ENCODE measurements around the gene GNPTAB. TPM values are rescaled to one million over a fixed set of nuclear protein-coding genes. Genes with fewer than 3 reads are reported as not detected.

The GNPTAB gene
- total and polyA plus RNA-seq, 7 donors, result 10.3 to 36.1 (median 15.3) TPM

DNA sequence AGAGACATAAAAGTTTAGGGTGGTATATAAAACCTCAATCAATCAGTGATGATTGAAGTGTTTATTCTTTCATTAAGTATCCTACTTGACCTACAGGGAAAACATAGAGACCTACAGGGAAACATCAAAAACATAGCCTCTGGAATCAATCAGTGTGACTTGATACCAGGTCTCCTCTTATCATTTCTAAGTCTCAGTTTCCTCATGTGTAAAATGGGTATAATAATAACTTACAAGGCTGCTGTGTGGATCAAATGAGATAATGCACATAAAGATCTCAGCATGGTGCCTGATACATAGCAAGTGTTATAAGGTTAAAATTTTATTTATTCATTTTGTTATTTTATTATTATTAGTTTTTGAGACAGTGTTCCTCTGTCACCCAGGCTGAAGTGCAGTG, 22.2 kb upstream of the GNPTAB start:
- Histone ChIP-seq H3K36me3 (ENCODE audit: insufficient read depth in 1 of 2, low read depth in 1 of 2) (no peaks in the 10 kb centered on the region), H3K27me3 (ENCODE audit: insufficient read depth in 3 of 3, low read length in 2 of 3) (no peaks in the 10 kb centered on the region), H3K4me3 (no peak overlapping the region), H3K9me3 (no peaks in the 10 kb centered on the region), H3K4me1 (no peaks in the 10 kb centered on the region), H3K27ac (no peak overlapping the region)
- ATAC-seq, result no peak
- no peak for DNase-seq
- intact Hi-C loops (cut with DNase I), result no loop called here
- TF ChIP-seq, protein P1, sequence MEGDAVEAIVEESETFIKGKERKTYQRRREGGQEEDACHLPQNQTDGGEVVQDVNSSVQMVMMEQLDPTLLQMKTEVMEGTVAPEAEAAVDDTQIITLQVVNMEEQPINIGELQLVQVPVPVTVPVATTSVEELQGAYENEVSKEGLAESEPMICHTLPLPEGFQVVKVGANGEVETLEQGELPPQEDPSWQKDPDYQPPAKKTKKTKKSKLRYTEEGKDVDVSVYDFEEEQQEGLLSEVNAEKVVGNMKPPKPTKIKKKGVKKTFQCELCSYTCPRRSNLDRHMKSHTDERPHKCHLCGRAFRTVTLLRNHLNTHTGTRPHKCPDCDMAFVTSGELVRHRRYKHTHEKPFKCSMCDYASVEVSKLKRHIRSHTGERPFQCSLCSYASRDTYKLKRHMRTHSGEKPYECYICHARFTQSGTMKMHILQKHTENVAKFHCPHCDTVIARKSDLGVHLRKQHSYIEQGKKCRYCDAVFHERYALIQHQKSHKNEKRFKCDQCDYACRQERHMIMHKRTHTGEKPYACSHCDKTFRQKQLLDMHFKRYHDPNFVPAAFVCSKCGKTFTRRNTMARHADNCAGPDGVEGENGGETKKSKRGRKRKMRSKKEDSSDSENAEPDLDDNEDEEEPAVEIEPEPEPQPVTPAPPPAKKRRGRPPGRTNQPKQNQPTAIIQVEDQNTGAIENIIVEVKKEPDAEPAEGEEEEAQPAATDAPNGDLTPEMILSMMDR (IDR thresholded peaks at IDR 0.05), result no peak

DNA sequence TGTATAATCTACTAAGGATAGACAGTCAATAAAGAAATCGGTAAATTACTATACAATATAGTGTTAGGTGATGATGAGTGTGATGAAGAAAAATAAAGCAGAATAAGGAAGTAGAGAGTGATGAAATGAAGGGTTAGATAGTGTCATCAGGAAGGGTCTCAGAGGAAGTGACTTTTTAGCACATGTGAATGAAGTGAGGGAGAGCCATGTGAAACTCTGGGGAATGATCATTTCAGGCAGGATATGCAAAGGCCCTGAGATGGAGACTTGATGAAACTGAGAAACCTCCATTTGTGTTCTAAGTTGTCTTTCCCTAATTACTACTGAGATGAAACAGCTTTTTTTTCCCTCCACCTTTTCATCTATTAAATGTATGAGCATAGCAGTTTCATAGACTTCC, 19.4 kb upstream of the GNPTAB start:
- Histone ChIP-seq H3K4me3 (no peak overlapping the region), H3K4me1 (no peaks in the 10 kb centered on the region), H3K27ac (no peak overlapping the region), H3K27me3 (ENCODE audit: insufficient read depth in 3 of 3, low read length in 2 of 3) (no peaks in the 10 kb centered on the region), H3K9me3 (no peaks in the 10 kb centered on the region), H3K36me3 (ENCODE audit: insufficient read depth in 1 of 2, low read depth in 1 of 2) (no peaks in the 10 kb centered on the region)
- TF ChIP-seq, protein P1 (IDR thresholded peaks at IDR 0.05), result no peak
- DNase-seq, result no peak
- ATAC-seq, result no peak
- intact Hi-C loops (cut with DNase I), result no loop called here
- WGBS, 3 donors, result 94 to 97% (median 94%) methylated on average over 1 of the region's 1 CpG

DNA sequence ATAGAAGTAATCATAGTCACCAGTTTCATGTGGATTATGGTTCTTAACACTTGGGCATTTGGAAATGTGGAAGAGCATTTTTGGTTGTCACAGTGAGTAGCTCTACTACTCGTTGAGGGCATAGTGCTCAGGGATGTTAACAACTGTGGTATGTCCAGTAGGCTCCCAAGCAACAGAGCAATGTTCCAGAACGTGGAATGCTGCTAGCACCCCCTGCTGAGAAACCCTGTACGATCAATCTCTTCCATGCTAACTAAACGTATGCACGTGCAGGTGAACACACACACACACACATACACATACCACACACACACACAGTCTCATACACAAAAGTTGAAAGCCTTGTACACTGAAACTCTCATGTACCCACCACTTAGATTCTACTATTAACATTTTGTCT, 16.6 kb upstream of the GNPTAB start:
- Histone ChIP-seq H3K4me3 (no peak overlapping the region), H3K36me3 (ENCODE audit: insufficient read depth in 1 of 2, low read depth in 1 of 2) (no peaks in the 10 kb centered on the region), H3K9me3 (no peaks in the 10 kb centered on the region), H3K27me3 (ENCODE audit: insufficient read depth in 3 of 3, low read length in 2 of 3) (no peaks in the 10 kb centered on the region), H3K4me1 (no peaks in the 10 kb centered on the region), H3K27ac (no peak overlapping the region)
- 68 to 75% (median 75%) methylated on average over 5 of the region's 5 CpGs for WGBS, 3 donors
- intact Hi-C loops (cut with DNase I), result no loop called here
- TF ChIP-seq, protein P1 (IDR thresholded peaks at IDR 0.05), result no peak
- DNase-seq (no peak), ATAC-seq (no peak)

DNA sequence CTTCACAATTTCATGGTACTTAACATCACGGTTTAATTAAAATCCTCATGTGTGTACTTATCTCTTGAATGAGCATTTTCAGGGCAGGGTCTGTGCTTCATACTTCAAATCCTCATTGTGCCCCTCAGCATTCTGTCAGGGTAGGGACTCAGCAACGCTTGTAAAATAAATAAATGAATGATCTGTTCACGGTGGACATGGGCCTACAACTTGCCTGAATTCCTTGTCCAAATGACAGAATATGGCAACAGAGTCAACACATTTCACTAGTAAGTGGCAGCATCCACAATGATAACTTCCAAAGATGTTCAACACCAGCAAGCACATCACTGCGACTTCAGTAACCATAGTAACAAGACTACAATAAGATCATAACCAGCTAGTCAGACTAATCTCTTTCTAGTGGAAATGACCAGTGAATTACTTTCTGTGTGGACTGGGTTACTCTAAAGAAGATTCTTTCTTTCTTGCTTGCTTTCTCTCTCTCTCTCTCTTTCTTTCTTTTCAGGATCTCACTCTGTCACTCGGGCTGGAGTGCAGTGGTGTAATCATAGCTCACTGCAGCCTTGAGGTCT, 14.5 kb upstream of the GNPTAB start:
- 71 to 75% (median 72%) methylated on average over 5 of the region's 5 CpGs for WGBS, 3 donors
- intact Hi-C loops (cut with DNase I), result no loop called here
- Histone ChIP-seq H3K4me3 (no peak overlapping the region), H3K27ac (no peak overlapping the region), H3K4me1 (no peaks in the 10 kb centered on the region), H3K36me3 (ENCODE audit: insufficient read depth in 1 of 2, low read depth in 1 of 2) (no peaks in the 10 kb centered on the region), H3K9me3 (no peaks in the 10 kb centered on the region), H3K27me3 (ENCODE audit: insufficient read depth in 3 of 3, low read length in 2 of 3) (no peaks in the 10 kb centered on the region)
- DNase-seq (no peak), ATAC-seq (no peak)
- TF ChIP-seq, protein P1 (IDR thresholded peaks at IDR 0.05), result no peak

DNA sequence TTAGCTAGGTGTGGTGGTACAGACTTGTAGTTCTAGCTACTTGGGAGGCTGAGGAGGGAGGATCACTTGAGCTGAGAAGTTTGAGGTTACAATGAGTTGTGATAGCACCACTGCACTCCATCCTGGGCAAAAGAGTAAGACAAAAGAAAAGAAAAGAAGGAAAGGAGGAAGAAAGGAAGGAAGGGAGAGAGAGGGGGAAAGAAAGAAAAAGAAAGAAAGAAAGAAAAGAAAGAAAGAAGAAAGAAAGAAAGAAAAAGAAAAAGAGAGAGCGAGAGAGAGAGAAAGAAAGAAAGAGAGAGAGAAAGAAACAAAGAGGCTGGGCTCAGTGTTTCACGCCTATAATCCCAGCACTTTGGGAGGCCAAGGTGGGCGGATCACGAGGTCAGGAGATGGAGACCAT, 10.3 kb upstream of the GNPTAB start:
- TF ChIP-seq, protein P1 (IDR thresholded peaks at IDR 0.05), result no peak
- WGBS, 3 donors, result 80 to 89% (median 83%) methylated on average over 4 of the region's 4 CpGs
- no peak overlapping the region for H3K4me3 ChIP-seq
- H3K27ac ChIP-seq, result no peak overlapping the region
- H3K36me3 ChIP-seq (ENCODE audit: insufficient read depth in 1 of 2, low read depth in 1 of 2), result no peaks in the 10 kb centered on the region
- H3K4me1 ChIP-seq, result no peaks in the 10 kb centered on the region
- DNase-seq (no peak), ATAC-seq (no peak)
- intact Hi-C loops (cut with DNase I), result no loop called here
- H3K27me3 ChIP-seq (ENCODE audit: insufficient read depth in 3 of 3, low read length in 2 of 3), result no peaks in the 10 kb centered on the region
- no peaks in the 10 kb centered on the region for H3K9me3 ChIP-seq
